Measurements from ENCODE around the gene GAB3.
"Not testable (repeated sequence)": the region's sequence is repeated elsewhere in the genome, so short reads cannot be mapped to it uniquely, and the experiment has no call there.

GAB3 gene

DNA sequence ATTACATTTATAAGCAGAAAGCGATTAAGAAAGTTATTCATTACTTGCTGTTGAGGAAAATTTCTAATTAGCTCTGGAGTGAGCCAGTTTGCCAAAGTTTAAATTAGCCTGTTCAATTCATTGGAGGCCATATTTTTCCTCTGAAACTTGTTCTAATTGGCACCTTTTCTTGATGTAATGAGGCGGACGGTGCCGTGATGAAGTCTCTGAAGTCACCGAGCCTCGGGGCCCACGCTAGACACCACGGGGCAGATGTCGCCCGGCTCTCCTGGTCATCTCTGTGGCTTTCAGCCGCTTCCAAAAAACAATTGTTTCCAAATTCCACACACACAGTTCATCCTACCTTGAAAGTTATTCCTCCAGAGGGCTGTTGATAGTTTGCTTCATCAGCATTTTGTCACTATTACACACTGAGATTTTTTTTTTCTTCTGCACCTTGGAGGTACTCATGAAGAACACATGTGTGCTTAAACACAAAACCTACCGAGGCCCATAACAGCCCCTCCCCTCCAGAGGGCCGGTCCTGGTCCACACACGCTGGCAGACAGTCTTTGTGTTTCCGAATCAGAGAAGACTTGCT is 93.6 kb downstream of the GAB3 start:
- TF ChIP-seq, protein P1, sequence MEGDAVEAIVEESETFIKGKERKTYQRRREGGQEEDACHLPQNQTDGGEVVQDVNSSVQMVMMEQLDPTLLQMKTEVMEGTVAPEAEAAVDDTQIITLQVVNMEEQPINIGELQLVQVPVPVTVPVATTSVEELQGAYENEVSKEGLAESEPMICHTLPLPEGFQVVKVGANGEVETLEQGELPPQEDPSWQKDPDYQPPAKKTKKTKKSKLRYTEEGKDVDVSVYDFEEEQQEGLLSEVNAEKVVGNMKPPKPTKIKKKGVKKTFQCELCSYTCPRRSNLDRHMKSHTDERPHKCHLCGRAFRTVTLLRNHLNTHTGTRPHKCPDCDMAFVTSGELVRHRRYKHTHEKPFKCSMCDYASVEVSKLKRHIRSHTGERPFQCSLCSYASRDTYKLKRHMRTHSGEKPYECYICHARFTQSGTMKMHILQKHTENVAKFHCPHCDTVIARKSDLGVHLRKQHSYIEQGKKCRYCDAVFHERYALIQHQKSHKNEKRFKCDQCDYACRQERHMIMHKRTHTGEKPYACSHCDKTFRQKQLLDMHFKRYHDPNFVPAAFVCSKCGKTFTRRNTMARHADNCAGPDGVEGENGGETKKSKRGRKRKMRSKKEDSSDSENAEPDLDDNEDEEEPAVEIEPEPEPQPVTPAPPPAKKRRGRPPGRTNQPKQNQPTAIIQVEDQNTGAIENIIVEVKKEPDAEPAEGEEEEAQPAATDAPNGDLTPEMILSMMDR (IDR thresholded peaks at IDR 0.05), result no peak

- TF ChIP-seq, protein P1 (IDR thresholded peaks at IDR 0.05), result no peak
These were observed 95.1 kb downstream of the GAB3 start for GRCh38 chrX:154655786-154656185.

DNA sequence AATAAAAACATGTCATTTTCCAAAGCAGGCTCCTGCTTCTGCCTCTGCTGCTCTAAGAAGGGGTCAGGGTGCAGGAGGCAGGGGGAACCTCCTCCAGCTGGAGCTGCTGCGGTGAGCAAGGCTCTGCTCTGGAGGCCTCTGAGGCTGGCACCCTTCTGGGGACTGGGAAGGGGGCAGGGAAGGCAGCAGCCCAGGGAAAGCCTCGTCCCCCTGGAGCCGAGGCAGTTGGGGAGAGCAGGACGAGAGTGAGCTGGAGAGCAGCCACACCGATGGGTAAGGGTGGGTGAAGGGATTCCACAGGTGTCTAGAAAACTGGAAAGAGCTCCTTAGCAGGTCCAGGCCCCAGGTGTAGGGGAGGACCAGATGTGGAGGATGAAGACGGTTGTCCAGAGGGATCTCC is 95.5 kb downstream of the GAB3 start:
- TF ChIP-seq, protein P1 (IDR thresholded peaks at IDR 0.05), result no peak

DNA sequence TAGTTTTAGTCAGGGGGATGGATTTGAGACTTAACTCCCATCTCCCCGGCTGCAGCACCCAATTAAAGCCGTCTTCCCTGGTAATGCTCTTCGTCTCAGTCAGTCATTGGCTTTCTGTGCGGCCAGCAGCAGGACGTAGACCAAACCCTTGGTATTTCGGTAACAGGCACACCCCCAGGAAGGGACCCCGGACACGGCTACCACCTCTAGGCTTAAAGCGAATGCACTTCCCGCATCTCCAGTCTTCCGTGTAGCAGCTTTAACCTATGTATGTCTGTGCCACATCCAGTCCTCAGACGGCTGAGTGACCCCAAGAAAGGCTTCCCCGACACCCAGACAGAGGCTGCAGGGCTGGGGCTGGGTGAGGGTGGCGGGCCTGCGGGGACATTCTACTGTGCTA is 96.0 kb downstream of the GAB3 start:
- TF ChIP-seq, protein P1 (IDR thresholded peaks at IDR 0.05), result no peak

DNA sequence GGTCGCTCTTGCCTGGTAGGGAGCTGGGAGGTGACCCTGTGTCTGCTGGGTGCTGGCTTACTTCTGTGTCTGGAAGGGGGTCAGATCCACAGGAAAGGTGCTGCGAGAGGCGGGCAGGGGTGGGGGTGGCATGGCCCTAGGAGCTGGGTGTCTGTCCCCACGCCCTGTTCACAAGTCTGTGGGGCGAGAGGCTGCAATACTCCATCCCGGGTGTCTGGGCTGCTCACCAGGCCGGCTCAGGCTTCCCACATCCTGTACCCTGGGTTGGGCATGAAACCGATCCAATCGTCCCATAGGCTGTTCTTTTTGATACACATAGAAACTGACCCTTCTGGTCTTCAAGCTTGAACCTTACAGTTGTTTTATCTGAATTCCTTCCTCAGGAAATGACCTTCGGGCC is 96.5 kb downstream of the GAB3 start:
- TF ChIP-seq, protein P1 (IDR thresholded peaks at IDR 0.05), result no peak

DNA sequence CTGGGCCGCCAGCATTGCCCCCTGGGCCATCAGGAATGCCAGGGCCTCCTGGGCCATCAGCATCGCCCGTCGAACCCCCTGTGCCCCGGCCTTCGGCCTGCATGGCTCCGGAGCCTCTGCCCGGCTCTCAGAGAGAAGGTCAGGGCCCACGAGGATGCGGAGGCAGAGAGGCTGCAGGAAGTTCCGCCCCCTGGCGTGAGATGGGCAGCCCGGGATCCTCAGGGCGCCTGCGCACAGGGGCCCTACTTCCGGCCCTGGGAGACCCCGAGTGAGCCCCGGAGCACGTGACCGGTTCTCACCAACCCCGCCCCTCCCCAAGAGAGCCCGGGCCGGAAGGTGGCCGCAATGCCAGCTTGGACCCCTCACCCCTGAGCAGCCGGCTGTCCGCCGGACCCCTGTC is 97.5 kb downstream of the GAB3 start, which contains the start of gene CTAG2:
CTAG2 (minus strand) TSS at position 167 of the 400 bp plus-strand sequence; CDS start at position 103, 64 bp downstream.
- TF ChIP-seq, protein P1 (IDR thresholded peaks at IDR 0.05), result not testable (repeated sequence)

- TF ChIP-seq, protein P1 (IDR thresholded peaks at IDR 0.05), result no peak
These were observed 97.9 kb downstream of the GAB3 start for GRCh38 chrX:154653048-154653401.
